Mesenteric fat pad (tissue), 1 donor: ENCODE data around the gene UNC13A. TPM values are rescaled to one million over a fixed set of nuclear protein-coding genes. Genes with fewer than 3 reads are reported as not detected.

Source experiments
- DNase-seq: peaks from one replicate; pipeline ENCODE4 v3.0.0-alpha.2; 2020; ENCODE audit warnings: low spot score
- total RNA-seq: library from RNA; stranded (reverse); fragmentation: NEBNext Ultra II Directional; extraction: Animal tissue kit (Norgen Biotek cat#: 25700); gene quantifications from one replicate; pipeline ENCODE4 v1.2.1, GENCODE V29; 2021
- donor health status: DM: yes; HTN: yes; CAD: no.

UNC13A gene
- total RNA-seq, 1 donor from 2014 or later: 0.10 TPM

GRCh38 chr19:17711851-17712250, 23.7 kb upstream of the UNC13A start:
- DNase-seq: no peak

GRCh38 chr19:17706750-17707181, 18.6 kb upstream of the UNC13A start:
- no peak for DNase-seq

GRCh38 chr19:17703824-17704463, 15.8 kb upstream of the UNC13A start:
- no peak for DNase-seq

GRCh38 chr19:17695198-17695597, 7.0 kb upstream of the UNC13A start:
- DNase-seq: no peak

GRCh38 chr19:17692566-17692965, 4.4 kb upstream of the UNC13A start:
- no peak for DNase-seq

GRCh38 chr19:17688853-17689595, 870 bp upstream of the UNC13A start:
- DNase-seq: no peak

GRCh38 chr19:17687141-17687856, 855 bp downstream of the UNC13A start:
- DNase-seq: no peak

- no peak for DNase-seq
These were observed 1.5 kb downstream of the UNC13A start for GRCh38 chr19:17686592-17687024.

- DNase-seq: no peak
These were observed 2.1 kb downstream of the UNC13A start for GRCh38 chr19:17686023-17686521.

- DNase-seq: no peak
These were observed 2.6 kb downstream of the UNC13A start for GRCh38 chr19:17685451-17686022.

- DNase-seq: no peak
These were observed 3.9 kb downstream of the UNC13A start for GRCh38 chr19:17684256-17684655.

GRCh38 chr19:17683078-17683477, 5.1 kb downstream of the UNC13A start:
- DNase-seq: no peak

- no peak for DNase-seq
These were observed 5.9 kb downstream of the UNC13A start for GRCh38 chr19:17682273-17682672.

- no peak for DNase-seq
These were observed 6.5 kb downstream of the UNC13A start for GRCh38 chr19:17681505-17682125.

GRCh38 chr19:17680230-17680722, 7.9 kb downstream of the UNC13A start:
- peak; percentile 93 for DNase-seq

GRCh38 chr19:17679526-17680229, 8.5 kb downstream of the UNC13A start:
- DNase-seq: no peak

- DNase-seq: no peak
These were observed 9.3 kb downstream of the UNC13A start for GRCh38 chr19:17678836-17679235.

GRCh38 chr19:17677002-17677401, 11.2 kb downstream of the UNC13A start:
- DNase-seq: no peak

- no peak for DNase-seq
These were observed 11.9 kb downstream of the UNC13A start for GRCh38 chr19:17676295-17676694.
